RPMI8226 (cell line): Measurements from ENCODE around the gene SND1.
A peak's percentile ranks its signal among the peaks of the same experiment; 100 is the strongest.

Experiments
- DNase-seq: peaks from one replicate; pipeline ENCODE4 v3.0.0-alpha.2; 2015

SND1 gene

GRCh38 chr7:127736511-127736910, 84.5 kb downstream of the SND1 start:
- no peak for DNase-seq

GRCh38 chr7:127738859-127739258, 86.9 kb downstream of the SND1 start:
- DNase-seq: no peak

- DNase-seq: no peak
Measured at GRCh38 chr7:127741764-127742375, 89.9 kb downstream of the SND1 start.

- no peak for DNase-seq
Measured at GRCh38 chr7:127745445-127745844, 93.5 kb downstream of the SND1 start.

GRCh38 chr7:127751062-127751461, 99.1 kb downstream of the SND1 start:
- no peak for DNase-seq

GRCh38 chr7:127751490-127752448, 99.8 kb downstream of the SND1 start:
- no peak for DNase-seq

- DNase-seq: no peak
Measured at GRCh38 chr7:127752829-127753228, 100.8 kb downstream of the SND1 start.

GRCh38 chr7:127754457-127754856, 102.5 kb downstream of the SND1 start:
- no peak for DNase-seq

GRCh38 chr7:127755521-127755920, 103.5 kb downstream of the SND1 start:
- no peak for DNase-seq

- no peak for DNase-seq
Measured at GRCh38 chr7:127755965-127756364, 104.0 kb downstream of the SND1 start.

- no peak for DNase-seq
Measured at GRCh38 chr7:127758105-127758504, 106.1 kb downstream of the SND1 start.

- DNase-seq: no peak
Measured at GRCh38 chr7:127758845-127759244, 106.9 kb downstream of the SND1 start.

- no peak for DNase-seq
Measured at GRCh38 chr7:127759945-127760421, 108.0 kb downstream of the SND1 start.

- no peak for DNase-seq
Measured at GRCh38 chr7:127760436-127761031, 108.5 kb downstream of the SND1 start.

GRCh38 chr7:127761196-127761595, 109.2 kb downstream of the SND1 start:
- DNase-seq: no peak

GRCh38 chr7:127764681-127765080, 112.7 kb downstream of the SND1 start:
- DNase-seq: no peak

GRCh38 chr7:127765150-127765549, 113.2 kb downstream of the SND1 start:
- no peak for DNase-seq

- no peak for DNase-seq
Measured at GRCh38 chr7:127766831-127767459, 115.0 kb downstream of the SND1 start.

GRCh38 chr7:127768241-127768640, 116.2 kb downstream of the SND1 start:
- DNase-seq: no peak

GRCh38 chr7:127769137-127769536, 117.1 kb downstream of the SND1 start:
- DNase-seq: no peak

- DNase-seq: no peak
Measured at GRCh38 chr7:127769696-127770400, 117.9 kb downstream of the SND1 start.

GRCh38 chr7:127770885-127771284, 118.9 kb downstream of the SND1 start:
- DNase-seq: no peak

- DNase-seq: peak; percentile 71
Measured at GRCh38 chr7:127771707-127772106, 119.7 kb downstream of the SND1 start.
